Activated B cell treated with CpG ODN at 0.5 μM for 24 hours (primary cell): Measurements from ENCODE around the gene MRPL38. TPM values are rescaled to one million over a fixed set of nuclear protein-coding genes. Genes with fewer than 3 reads are reported as not detected.
"Not testable (repeated sequence)": the region's sequence is repeated elsewhere in the genome, so short reads cannot be mapped to it uniquely, and the experiment has no call there.

ENCODE experiments used
- ATAC-seq: fragments of 200-7000 bp; cut with Tn5 transposase; one replicate; pipeline ENCODE4 v1.10.0; 2021; ENCODE audit warnings: low read depth, mild to moderate bottlenecking, moderate library complexity
- CTCF ChIA-PET: fragments of 350-600 bp; sonication (Branson Sonifier 250); formaldehyde crosslinking; loops from one replicate; lab custom pipeline; 2021; ENCODE audit warnings: antibody characterized with exemption; lab: Charles Lee
- POLR2A ChIA-PET: fragments of 350-600 bp; sonication (Branson Sonifier 250); formaldehyde crosslinking; loops from one replicate; lab custom pipeline; 2021; ENCODE audit warnings: antibody characterized with exemption; lab: Charles Lee
- DNase-seq: peaks from one replicate; pipeline ENCODE4 v3.0.0; 2022
- H3K27ac Mint-ChIP-seq: one replicate; pipeline ENCODE4 v1.8.0; 2020; ENCODE audit warnings: mixed read lengths
- H3K27me3 Mint-ChIP-seq: one replicate; pipeline ENCODE4 v1.8.0; 2021; ENCODE audit warnings: mixed read lengths
- H3K36me3 Mint-ChIP-seq: one replicate; pipeline ENCODE4 v1.8.0; 2021; ENCODE audit warnings: low read depth, mixed read lengths
- H3K4me1 Mint-ChIP-seq: one replicate; pipeline ENCODE4 v1.8.0; 2021; ENCODE audit warnings: mixed read lengths
- H3K4me3 Mint-ChIP-seq: one replicate; pipeline ENCODE4 v1.8.0; 2020; ENCODE audit warnings: mild to moderate bottlenecking, mixed read lengths
- H3K9me3 Mint-ChIP-seq: one replicate; pipeline ENCODE4 v1.8.0; 2020; ENCODE audit warnings: mixed read lengths
- CTCF ChIP-seq: fragments of 200-600 bp; IDR thresholded peaks from one replicate; pipeline ENCODE4 v1.8.0; 2022; ENCODE audit warnings: antibody characterized with exemption, mild to moderate bottlenecking
- intact Hi-C: fragments of 100-400 bp; cut with micrococcal nuclease; formaldehyde crosslinking; loops from one replicate; pipeline ENCODE4 v1.15.1; 2024
- total RNA-seq: library from RNA; stranded (reverse); gene quantifications from 2 replicates; pipeline ENCODE4 v1.2.3, GENCODE V29; 2022

Gene MRPL38
- total RNA-seq, 1 donor from 2014 or later = 137 TPM

GRCh38 chr17:75891605-75892555 is 12.8 kb downstream of the MRPL38 start:
- H3K4me1 Mint-ChIP-seq = peaks cover 22% of the 10 kb centered on the region

GRCh38 chr17:75891022-75891604 is 13.6 kb downstream of the MRPL38 start:
- Mint-ChIP-seq H3K4me1 (peaks cover 22% of the 10 kb centered on the region), H3K9me3 (no peaks in the 10 kb centered on the region), H3K36me3 (peaks cover 19% of the 10 kb centered on the region), H3K27me3 (no peaks in the 10 kb centered on the region), H3K4me3 (no peak overlapping the region), H3K27ac (no peak overlapping the region)
- ATAC-seq = no peak
- POLR2A ChIA-PET = no interaction called here
- no peak for TF ChIP-seq CTCF
- DNase-seq = no peak
- intact Hi-C loops = no loop called here
- CTCF ChIA-PET = interaction anchor here (0.6 kb wide), 1 partner anchor 569 kb away, joined by 3 read pairs; no protein-coding TSS in a partner anchor

More at GRCh38 chr17:75891605-75892555, 12.8 kb downstream of the MRPL38 start:
- Mint-ChIP-seq H3K36me3 (peaks cover 19% of the 10 kb centered on the region), H3K9me3 (no peaks in the 10 kb centered on the region), H3K27ac (no peak overlapping the region), H3K27me3 (no peaks in the 10 kb centered on the region), H3K4me3 (no peak overlapping the region)
- ChIA-PET POLR2A (no interaction called here), CTCF (interaction anchor here (0.6 kb wide), 1 partner anchor 570 kb away, joined by 3 read pairs; no protein-coding TSS in a partner anchor)
- ATAC-seq (no peak), DNase-seq (no peak)
- intact Hi-C loops = no loop called here
- TF ChIP-seq CTCF = no peak

GRCh38 chr17:75889454-75889853 is 15.2 kb downstream of the MRPL38 start:
- Mint-ChIP-seq H3K4me3 (no peak overlapping the region), H3K27me3 (no peaks in the 10 kb centered on the region), H3K27ac (no peak overlapping the region), H3K9me3 (no peaks in the 10 kb centered on the region), H3K36me3 (peaks cover 19% of the 10 kb centered on the region), H3K4me1 (peaks cover 10% of the 10 kb centered on the region)
- no peak for TF ChIP-seq CTCF
- DNase-seq (no peak), ATAC-seq (no peak)
- intact Hi-C loops = no loop called here
- CTCF ChIA-PET = no interaction called here
- POLR2A ChIA-PET = interaction anchor here (0.7 kb wide), 1 partner anchor 752 kb away, joined by 4 read pairs; no protein-coding TSS in a partner anchor

- no peaks in the 10 kb centered on the region for H3K27me3 Mint-ChIP-seq
- POLR2A ChIA-PET = no interaction called here
- H3K9me3 Mint-ChIP-seq = no peaks in the 10 kb centered on the region
- no peak for TF ChIP-seq CTCF
- intact Hi-C loops = no loop called here
- CTCF ChIA-PET = no interaction called here
- no peak overlapping the region for H3K4me3 Mint-ChIP-seq
- no peak overlapping the region for H3K27ac Mint-ChIP-seq
- H3K36me3 Mint-ChIP-seq = peaks cover 19% of the 10 kb centered on the region
- DNase-seq (no peak), ATAC-seq (no peak)
- H3K4me1 Mint-ChIP-seq = no peaks in the 10 kb centered on the region
Observed at GRCh38 chr17:75888484-75888883, 16.2 kb downstream of the MRPL38 start.

- H3K27me3 Mint-ChIP-seq, ATAC-seq, CTCF ChIA-PET, intact Hi-C loops, DNase-seq, H3K27ac Mint-ChIP-seq, H3K9me3 Mint-ChIP-seq, H3K4me3 Mint-ChIP-seq, H3K4me1 Mint-ChIP-seq: not testable (repeated sequence)
- H3K36me3 Mint-ChIP-seq = peaks cover 16% of the 10 kb centered on the region
- POLR2A ChIA-PET = interaction anchor here (0.6 kb wide), 1 partner anchor 18 kb away, joined by 5 read pairs; no protein-coding TSS in a partner anchor
Observed at GRCh38 chr17:75885860-75886259, 18.8 kb downstream of the MRPL38 start.
